ENCODE data around the gene UGT1A6. TPM values are rescaled to one million over a fixed set of nuclear protein-coding genes. Genes with fewer than 3 reads are reported as not detected.

The UGT1A6 gene
- total RNA-seq, 2 donors from 2014 or later, result 6.4 to 10.2 TPM

GRCh38 chr2:233822101-233822771 lies 129.5 kb downstream of the UGT1A6 start:
- intact Hi-C loops (cut with DNase I, micrococcal nuclease), result no loop called here
- ATAC-seq, result no peak
- no peak for DNase-seq

Other genes with a start within 250 kb of the UGT1A6 start
- gene USP40, start 126.1 kb upstream of the UGT1A6 start, total RNA-seq, result 10 to 100 TPM; 26.4 to 27.9 TPM
- gene UGT1A8, start 75.3 kb upstream of the UGT1A6 start, total RNA-seq, result 10 to 100 TPM; 19.3 to 25.1 TPM
- 100 to 1,000 TPM in 1 of 2 donors, 10 to 100 TPM in 1; 84.8 to 112 TPM for gene UGT1A10, start 56.4 kb upstream of the UGT1A6 start, total RNA-seq
- gene UGT1A9, start 21.0 kb upstream of the UGT1A6 start, total RNA-seq, result 1 to 10 TPM; 4.1 to 5.2 TPM
- 1 to 10 TPM; 5.6 to 6.8 TPM for gene UGT1A7, start 11.0 kb upstream of the UGT1A6 start, total RNA-seq
- gene UGT1A5, start 20.0 kb downstream of the UGT1A6 start, total RNA-seq, result 1 to 10 TPM; 2.1 to 3.7 TPM
- 1 to 10 TPM; 2.2 to 4.0 TPM for gene UGT1A4, start 25.8 kb downstream of the UGT1A6 start, total RNA-seq
- 1 to 10 TPM; 2.0 to 3.0 TPM for gene UGT1A3, start 36.2 kb downstream of the UGT1A6 start, total RNA-seq
- gene UGT1A1, start 67.4 kb downstream of the UGT1A6 start, total RNA-seq, result 10 to 100 TPM in 1 of 2 donors, 1 to 10 TPM in 1; 4.0 to 13.6 TPM
- under 1 TPM in 1 of 2 donors, not detected in 1; 0.24 TPM for gene MROH2A, start 85.4 kb downstream of the UGT1A6 start, total RNA-seq
- 1 to 10 TPM; 1.7 to 6.3 TPM for gene HJURP, start 161.6 kb downstream of the UGT1A6 start, total RNA-seq
- not detected for gene TRPM8, start 224.5 kb downstream of the UGT1A6 start, total RNA-seq